PFSK-1 (cell line): ENCODE measurements around the gene FUT8.

ENCODE experiments used
- FOXP2 ChIP-seq: optimal IDR thresholded peaks from 2 replicates; pipeline ENCODE3; 2011; ENCODE audit warnings: borderline replicate concordance, control low read depth, inconsistent platforms; ENCODE audit not compliant: insufficient read depth; ENCODE audit errors: extremely low read length, extremely low read depth
- POLR2AphosphoS5 ChIP-seq: IDR thresholded peaks from 2 replicates; pipeline ENCODE4 v1.6.1; 2012; ENCODE audit warnings: low read depth, mild to moderate bottlenecking, control low read depth, low read length, moderate library complexity
- SIN3A ChIP-seq: IDR thresholded peaks from 2 replicates; pipeline ENCODE4 v1.6.1; 2012; ENCODE audit warnings: mild to moderate bottlenecking, low read length, moderate library complexity, borderline replicate concordance; ENCODE audit not compliant: insufficient read depth
- TAF1 ChIP-seq: IDR thresholded peaks from 2 replicates; pipeline ENCODE4 v1.6.1; 2012; ENCODE audit warnings: low read length, control low read depth, borderline replicate concordance; ENCODE audit not compliant: insufficient read depth
- TF ChIP-seq, protein P1 (sequence below), 2 experiments: IDR thresholded peaks; 2 replicates each; pipeline versions ENCODE4 v1.6.1 to v1.8.0; 2011 to 2012; ENCODE audit warnings: low read depth in 2 of 2, low read length in 2 of 2, control low read depth in 1 of 2, inconsistent platforms in 1 of 2, mild to moderate bottlenecking in 1 of 2, moderate library complexity in 1 of 2; ENCODE audit not compliant: insufficient read depth in 1 of 2

DNA sequence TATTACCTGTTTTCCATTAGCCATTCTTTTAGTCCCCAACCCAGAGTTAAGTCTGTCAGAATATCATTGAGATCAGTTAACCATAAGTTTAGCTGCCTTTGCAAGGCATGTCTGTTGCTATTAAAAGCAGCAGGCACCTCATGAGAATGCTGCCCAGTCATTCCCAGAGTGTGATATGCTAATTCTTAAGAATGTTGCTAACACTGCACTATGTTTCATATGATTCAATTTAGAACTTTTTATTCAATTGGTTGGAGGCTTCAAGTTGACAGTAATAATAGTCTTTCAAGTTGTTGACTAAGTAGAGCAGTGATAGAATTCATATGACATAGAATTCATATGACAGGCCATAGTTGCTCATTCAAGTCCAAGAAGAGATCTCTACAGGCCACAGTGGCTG lies 292.3 kb downstream of the FUT8 start:
- TF ChIP-seq SIN3A (no peak), TAF1 (no peak), POLR2AphosphoS5 (no peak), FOXP2 (no peak)
- TF ChIP-seq, protein P1, sequence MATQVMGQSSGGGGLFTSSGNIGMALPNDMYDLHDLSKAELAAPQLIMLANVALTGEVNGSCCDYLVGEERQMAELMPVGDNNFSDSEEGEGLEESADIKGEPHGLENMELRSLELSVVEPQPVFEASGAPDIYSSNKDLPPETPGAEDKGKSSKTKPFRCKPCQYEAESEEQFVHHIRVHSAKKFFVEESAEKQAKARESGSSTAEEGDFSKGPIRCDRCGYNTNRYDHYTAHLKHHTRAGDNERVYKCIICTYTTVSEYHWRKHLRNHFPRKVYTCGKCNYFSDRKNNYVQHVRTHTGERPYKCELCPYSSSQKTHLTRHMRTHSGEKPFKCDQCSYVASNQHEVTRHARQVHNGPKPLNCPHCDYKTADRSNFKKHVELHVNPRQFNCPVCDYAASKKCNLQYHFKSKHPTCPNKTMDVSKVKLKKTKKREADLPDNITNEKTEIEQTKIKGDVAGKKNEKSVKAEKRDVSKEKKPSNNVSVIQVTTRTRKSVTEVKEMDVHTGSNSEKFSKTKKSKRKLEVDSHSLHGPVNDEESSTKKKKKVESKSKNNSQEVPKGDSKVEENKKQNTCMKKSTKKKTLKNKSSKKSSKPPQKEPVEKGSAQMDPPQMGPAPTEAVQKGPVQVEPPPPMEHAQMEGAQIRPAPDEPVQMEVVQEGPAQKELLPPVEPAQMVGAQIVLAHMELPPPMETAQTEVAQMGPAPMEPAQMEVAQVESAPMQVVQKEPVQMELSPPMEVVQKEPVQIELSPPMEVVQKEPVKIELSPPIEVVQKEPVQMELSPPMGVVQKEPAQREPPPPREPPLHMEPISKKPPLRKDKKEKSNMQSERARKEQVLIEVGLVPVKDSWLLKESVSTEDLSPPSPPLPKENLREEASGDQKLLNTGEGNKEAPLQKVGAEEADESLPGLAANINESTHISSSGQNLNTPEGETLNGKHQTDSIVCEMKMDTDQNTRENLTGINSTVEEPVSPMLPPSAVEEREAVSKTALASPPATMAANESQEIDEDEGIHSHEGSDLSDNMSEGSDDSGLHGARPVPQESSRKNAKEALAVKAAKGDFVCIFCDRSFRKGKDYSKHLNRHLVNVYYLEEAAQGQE (IDR thresholded peaks at IDR 0.05; ENCODE audit: insufficient read depth in 1 of 2, low read depth in 2 of 2, low read length in 2 of 2): no peak
